Measurements from ENCODE around the gene OR4D10. TPM values are rescaled to one million over a fixed set of nuclear protein-coding genes. Genes with fewer than 3 reads are reported as not detected.
"Not testable (repeated sequence)": the region's sequence is repeated elsewhere in the genome, so short reads cannot be mapped to it uniquely, and the experiment has no call there.

Gene OR4D10
- not detected for total RNA-seq
- long read RNA-seq: 0 reads

- DNase-seq (ENCODE audit: low spot score): no peak
Observed at GRCh38 chr11:59473015-59473414, at the start of gene OR4D10. Gene OR4D10, plus strand, starts transcription at chr11:59473315. Its CDS starts 4,115 bp downstream, at chr11:59477430.

DNA sequence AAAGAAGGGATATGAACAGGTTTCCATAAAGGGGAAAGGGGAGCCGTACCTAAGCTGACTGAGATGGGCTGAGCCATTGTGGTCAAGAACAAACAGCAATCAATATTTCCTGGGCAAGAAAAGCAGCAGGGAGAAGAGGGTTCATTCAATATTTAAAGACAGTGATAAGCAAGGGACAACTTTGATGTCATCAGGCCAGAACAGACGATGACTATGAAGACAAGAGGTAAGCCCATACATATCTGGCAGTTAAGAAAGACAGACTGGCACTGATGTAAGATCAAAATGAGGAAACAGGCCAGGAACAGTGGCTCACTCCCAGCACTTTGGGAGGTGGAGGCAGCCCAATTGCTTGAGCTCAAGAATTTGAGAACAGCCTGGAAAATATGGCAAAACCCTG is 49.3 kb upstream of the OR4D10 start:
- no peak for DNase-seq (ENCODE audit: low spot score)

- no peak for DNase-seq (ENCODE audit: low spot score)
Observed at GRCh38 chr11:59425131-59425530, 48.0 kb upstream of the OR4D10 start.

DNA sequence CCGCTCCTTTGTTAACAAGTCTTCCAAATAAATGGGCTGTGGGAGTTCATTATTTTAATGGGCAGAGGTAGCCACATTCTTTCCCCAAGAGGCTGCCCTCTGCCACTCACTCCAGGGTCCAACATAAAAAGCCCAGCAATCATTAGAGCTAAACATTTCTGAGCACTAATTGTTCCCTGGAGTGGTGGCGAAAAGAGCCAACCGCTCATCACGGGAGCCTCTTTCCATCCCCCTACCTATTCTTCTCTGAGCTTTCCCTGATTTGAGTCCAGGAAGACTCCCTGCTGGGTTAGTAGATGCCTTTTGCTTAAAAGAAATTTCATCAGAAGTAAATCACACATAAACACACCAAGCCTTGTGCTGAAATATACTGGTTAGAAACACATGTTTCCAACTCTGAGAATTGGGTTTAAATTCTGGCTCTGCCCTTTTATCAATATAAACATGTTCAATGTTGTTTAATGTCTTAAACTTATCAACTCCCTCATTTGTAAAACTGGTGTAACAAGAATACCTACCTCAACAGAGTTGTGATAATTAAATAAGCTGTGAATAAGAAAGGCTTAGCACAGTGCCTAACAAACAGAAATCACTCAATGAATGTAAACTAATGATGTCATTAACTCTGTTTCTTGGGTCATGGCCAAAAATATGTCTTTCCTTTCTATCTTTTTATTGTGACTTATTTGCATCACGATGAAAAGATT is 46.6 kb upstream of the OR4D10 start, which contains the start of gene OR5A2:
TSS of gene OR5A2 (minus strand) at position 53 of the 707 bp plus-strand sequence. CDS start 3,460 bp downstream, outside the sequence.
- DNase-seq (ENCODE audit: low spot score): no peak

DNA sequence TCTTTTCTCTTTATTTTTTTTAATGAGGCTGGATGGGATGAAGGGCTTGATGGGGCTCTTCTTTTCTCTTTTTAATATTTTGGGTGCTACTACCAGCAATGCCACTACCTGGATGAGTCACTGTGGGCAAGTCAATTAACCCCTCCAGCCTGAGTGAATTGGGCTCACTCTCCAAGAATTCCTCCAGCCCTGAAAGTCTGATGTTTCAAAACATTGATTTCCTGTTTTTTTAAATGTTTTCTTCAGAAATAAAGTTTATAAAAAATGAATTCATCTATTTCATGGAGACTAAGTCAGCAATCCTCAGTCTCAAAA is 46.1 kb upstream of the OR4D10 start:
- no peak for DNase-seq (ENCODE audit: low spot score)

- no peak for DNase-seq (ENCODE audit: low spot score)
Observed at GRCh38 chr11:59429924-59430516, 43.1 kb upstream of the OR4D10 start.

- DNase-seq (ENCODE audit: low spot score): no peak
Observed at GRCh38 chr11:59436169-59436568, 36.9 kb upstream of the OR4D10 start, which contains the start of gene OR5A1. Gene OR5A1, plus strand, starts transcription at chr11:59436469. Its CDS starts 6,700 bp downstream, at chr11:59443169.

GRCh38 chr11:59437770-59438169 is 35.3 kb upstream of the OR4D10 start:
- no peak for DNase-seq (ENCODE audit: low spot score)

- DNase-seq (ENCODE audit: low spot score): not testable (repeated sequence)
Observed at GRCh38 chr11:59445624-59446023, 27.5 kb upstream of the OR4D10 start.

- DNase-seq (ENCODE audit: low spot score): no peak
Observed at GRCh38 chr11:59448484-59448883, 24.6 kb upstream of the OR4D10 start.

- no peak for DNase-seq (ENCODE audit: low spot score)
Observed at GRCh38 chr11:59456661-59457060, 16.5 kb upstream of the OR4D10 start, which contains the start of gene OR4D6. Gene OR4D6, plus strand, starts transcription at chr11:59456961. Its CDS starts 0 bp downstream, at chr11:59456961.

DNA sequence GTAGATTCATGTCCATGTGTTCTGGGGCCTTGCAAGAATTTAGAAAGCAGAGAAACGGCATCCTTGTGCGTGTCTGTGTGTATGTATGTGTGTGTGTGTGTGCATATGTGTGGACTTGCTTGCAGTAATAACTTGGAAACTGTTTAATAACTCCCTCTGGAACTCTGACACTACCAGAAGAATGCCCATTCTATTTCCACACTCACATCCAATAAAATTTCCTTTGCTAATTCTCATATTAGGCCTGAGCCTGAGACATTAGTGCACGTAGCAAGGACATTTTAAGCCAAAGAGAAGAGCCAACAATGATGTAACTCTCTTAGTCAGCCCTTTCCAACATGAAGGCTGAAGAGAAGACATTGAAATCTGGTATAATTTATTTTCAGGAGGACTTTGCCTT is 13.2 kb upstream of the OR4D10 start:
- DNase-seq (ENCODE audit: low spot score): no peak

DNA sequence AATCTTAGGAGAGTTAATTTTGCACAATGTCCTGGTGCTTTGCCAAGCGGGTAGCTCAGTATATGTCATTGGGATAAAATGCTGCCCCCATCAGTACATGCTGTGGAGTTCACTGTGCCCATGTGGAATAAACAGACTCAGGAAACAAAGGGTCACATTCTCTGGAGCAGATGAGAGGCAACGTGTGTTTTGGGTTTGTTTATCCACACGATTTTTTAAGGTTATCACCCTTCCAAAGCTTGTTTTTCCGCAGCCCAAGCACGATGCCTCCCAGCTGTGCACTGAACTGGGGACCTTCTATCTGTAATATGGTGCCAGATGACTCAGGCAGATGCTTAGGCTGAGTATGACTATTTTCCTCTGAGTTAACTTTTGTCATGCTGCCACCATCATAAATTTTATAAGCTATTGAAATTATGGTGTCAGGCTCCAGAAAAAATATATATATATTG is 9.9 kb upstream of the OR4D10 start:
- DNase-seq (ENCODE audit: low spot score): no peak

GRCh38 chr11:59475176-59475575 is 2.1 kb downstream of the OR4D10 start:
- no peak for DNase-seq (ENCODE audit: low spot score)

GRCh38 chr11:59479906-59480305 is 6.8 kb downstream of the OR4D10 start:
- no peak for DNase-seq (ENCODE audit: low spot score)

- DNase-seq (ENCODE audit: low spot score): no peak
Observed at GRCh38 chr11:59480359-59480758, 7.2 kb downstream of the OR4D10 start.

- DNase-seq (ENCODE audit: low spot score): no peak
Observed at GRCh38 chr11:59501931-59502330, 28.8 kb downstream of the OR4D10 start.

DNA sequence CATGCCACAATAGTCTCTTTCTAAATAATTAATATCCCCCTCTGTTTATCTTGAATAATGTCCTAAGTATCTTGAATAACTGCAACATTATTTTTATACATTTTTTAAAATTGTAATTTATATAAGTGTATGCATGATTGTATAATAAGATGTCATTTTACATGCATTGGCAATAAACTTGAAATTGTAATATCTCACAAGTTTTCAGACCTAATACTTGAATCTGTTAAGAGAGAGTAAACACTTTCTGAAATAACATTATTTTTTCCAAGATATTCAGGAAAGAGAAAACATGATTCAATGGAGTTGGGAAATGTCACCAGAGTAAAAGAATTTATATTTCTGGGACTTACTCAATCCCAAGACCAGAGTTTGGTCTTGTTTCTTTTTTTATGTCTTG is 30.2 kb downstream of the OR4D10 start, which contains the start of gene OR4D11:
TSS of gene OR4D11 (plus strand) at position 301 of the 400 bp plus-strand sequence. CDS start at position 301, 0 bp downstream.
- DNase-seq (ENCODE audit: low spot score): no peak

GRCh38 chr11:59510941-59511589 is 38.0 kb downstream of the OR4D10 start, which contains the start of gene OR4D9:
Gene OR4D9, plus strand, starts transcription at chr11:59511539. Its CDS starts 3,374 bp downstream, at chr11:59514913.
- no peak for DNase-seq (ENCODE audit: low spot score)

GRCh38 chr11:59511675-59512074 is 38.6 kb downstream of the OR4D10 start:
- no peak for DNase-seq (ENCODE audit: low spot score)

DNA sequence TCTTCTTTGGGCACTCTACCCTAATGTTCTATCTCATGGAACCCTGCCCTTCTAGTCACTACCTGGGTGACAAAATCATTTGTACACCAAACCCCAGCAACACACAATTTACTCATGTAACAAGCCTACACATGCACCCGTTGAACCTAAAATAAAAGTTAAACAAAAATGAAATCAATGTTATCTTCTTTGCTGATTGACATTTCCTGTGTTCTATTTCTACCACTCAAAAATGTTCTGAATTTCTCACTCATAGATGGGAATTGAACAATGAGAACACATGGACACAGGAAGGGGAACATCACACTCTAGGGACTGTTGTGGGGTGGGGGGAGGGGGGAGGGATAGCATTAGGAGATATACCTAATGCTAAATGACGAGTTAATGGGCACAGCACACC is 47.0 kb downstream of the OR4D10 start:
- not testable (repeated sequence) for DNase-seq (ENCODE audit: low spot score)

GRCh38 chr11:59520741-59521140 is 47.6 kb downstream of the OR4D10 start:
- DNase-seq (ENCODE audit: low spot score): no peak
